Astrocyte of the spinal cord (primary cell): ENCODE results near the gene PSME4.

Experiments used
- DNase-seq: peaks from one replicate; pipeline ENCODE4 v3.0.0; 2011; ENCODE audit warnings: low read depth, low spot score
- H3K4me3 ChIP-seq: 2 replicates; pipeline ENCODE4 v1.5.1; 2011; ENCODE audit warnings: low read depth, mild to moderate bottlenecking, low read length, moderate library complexity
- CTCF ChIP-seq: IDR thresholded peaks from 2 replicates; pipeline ENCODE4 v1.5.1; 2012; ENCODE audit warnings: low read depth, mild to moderate bottlenecking, low read length, inconsistent platforms
- in situ Hi-C: cut with HindIII; loops from 2 replicates; pipeline ENCODE4 v1.10.0; 2017; ENCODE audit warnings: low sequenced_read_pairs

PSME4 gene

GRCh38 chr2:53867773-53868172 is 103.0 kb downstream of the PSME4 start:
- TF ChIP-seq CTCF: no peak
- DNase-seq: no peak
- in situ Hi-C loops: no loop called here

GRCh38 chr2:53867169-53867568 is 103.6 kb downstream of the PSME4 start:
- H3K4me3 ChIP-seq: no peak overlapping the region
- no peak for DNase-seq
- TF ChIP-seq CTCF: no peak
- in situ Hi-C loops: no loop called here

More at GRCh38 chr2:53867773-53868172, 103.0 kb downstream of the PSME4 start:
- H3K4me3 ChIP-seq: no peak overlapping the region

GRCh38 chr2:53865962-53866361 is 104.8 kb downstream of the PSME4 start:
- no peak overlapping the region for H3K4me3 ChIP-seq
- in situ Hi-C loops: no loop called here
- TF ChIP-seq CTCF: no peak
- DNase-seq: no peak

- in situ Hi-C loops: no loop called here
- DNase-seq: no peak
- H3K4me3 ChIP-seq: no peak overlapping the region
- TF ChIP-seq CTCF: no peak
Measured at GRCh38 chr2:53865264-53865663, 105.5 kb downstream of the PSME4 start.

GRCh38 chr2:53863538-53864227 is 107.1 kb downstream of the PSME4 start:
- in situ Hi-C loops: no loop called here
- no peak for TF ChIP-seq CTCF
- H3K4me3 ChIP-seq: no peak overlapping the region
- DNase-seq: no peak

- no peak for DNase-seq
- TF ChIP-seq CTCF: no peak
- H3K4me3 ChIP-seq: no peak overlapping the region
- in situ Hi-C loops: no loop called here
Measured at GRCh38 chr2:53861824-53862223, 109.0 kb downstream of the PSME4 start.
